Measurements from ENCODE around the gene MED10.

Gene MED10

GRCh38 chr5:6348476-6349000, 29.8 kb downstream of the MED10 start:
- no peak for DNase-seq

GRCh38 chr5:6347673-6348072, 30.7 kb downstream of the MED10 start:
- no peak for DNase-seq

- no peak for DNase-seq
These were observed 31.2 kb downstream of the MED10 start for GRCh38 chr5:6347165-6347564.

GRCh38 chr5:6344593-6344989, 33.8 kb downstream of the MED10 start:
- no peak for DNase-seq

GRCh38 chr5:6343951-6344592, 34.3 kb downstream of the MED10 start:
- no peak for DNase-seq

- no peak for DNase-seq
These were observed 35.5 kb downstream of the MED10 start for GRCh38 chr5:6342689-6343315.

- no peak for DNase-seq
These were observed 38.2 kb downstream of the MED10 start for GRCh38 chr5:6340100-6340499.

GRCh38 chr5:6338871-6339270, 39.5 kb downstream of the MED10 start:
- no peak for DNase-seq

GRCh38 chr5:6338135-6338534, 40.2 kb downstream of the MED10 start:
- no peak for DNase-seq

GRCh38 chr5:6333182-6333905, 45.0 kb downstream of the MED10 start:
- DNase-seq, result no peak

GRCh38 chr5:6328173-6328572, 50.2 kb downstream of the MED10 start:
- no peak for DNase-seq

- no peak for DNase-seq
These were observed 51.6 kb downstream of the MED10 start for GRCh38 chr5:6326776-6327175.

- DNase-seq, result no peak
These were observed 56.1 kb downstream of the MED10 start for GRCh38 chr5:6322163-6322713.
